ENCODE measurements around the gene FADS2.
A peak's percentile ranks its signal among the peaks of the same experiment; 100 is the strongest.

Gene FADS2

DNA sequence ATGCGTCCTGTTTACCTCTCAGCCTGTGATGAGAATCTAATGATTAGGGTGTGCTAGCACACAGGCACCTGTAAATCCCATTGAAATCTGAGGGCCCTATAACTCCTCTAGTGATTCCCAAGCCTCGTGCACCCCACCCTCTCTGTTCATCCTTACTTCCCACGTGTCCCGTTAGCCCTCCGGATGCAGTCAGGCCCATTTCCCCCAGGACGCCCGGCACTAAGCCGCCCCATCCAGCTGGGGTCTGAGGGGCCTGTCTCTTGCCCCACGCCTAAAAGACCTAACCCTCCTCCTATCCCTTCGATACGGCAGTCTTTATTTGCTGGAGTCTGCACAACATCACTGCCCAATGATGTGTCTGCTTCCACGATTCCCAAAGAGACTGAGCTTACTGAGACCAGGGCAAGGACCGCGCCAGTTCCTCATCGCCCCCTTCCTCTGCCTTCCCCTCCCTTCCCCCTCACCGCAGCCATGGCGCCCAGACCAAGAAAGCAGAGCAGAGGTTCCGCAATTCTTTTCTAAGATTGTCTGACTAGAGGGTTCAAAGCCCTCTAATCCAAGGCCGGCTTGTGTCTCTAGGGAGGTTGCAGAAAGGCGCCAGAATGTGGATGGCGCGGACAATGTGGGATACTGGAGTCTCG is 1.1 kb upstream of the FADS2 start:
- peak overlapping the region; percentile 94 for H3K4me3 ChIP-seq (replicated peaks; ENCODE audit: low read depth, low read length)
- TF ChIP-seq, protein P1, sequence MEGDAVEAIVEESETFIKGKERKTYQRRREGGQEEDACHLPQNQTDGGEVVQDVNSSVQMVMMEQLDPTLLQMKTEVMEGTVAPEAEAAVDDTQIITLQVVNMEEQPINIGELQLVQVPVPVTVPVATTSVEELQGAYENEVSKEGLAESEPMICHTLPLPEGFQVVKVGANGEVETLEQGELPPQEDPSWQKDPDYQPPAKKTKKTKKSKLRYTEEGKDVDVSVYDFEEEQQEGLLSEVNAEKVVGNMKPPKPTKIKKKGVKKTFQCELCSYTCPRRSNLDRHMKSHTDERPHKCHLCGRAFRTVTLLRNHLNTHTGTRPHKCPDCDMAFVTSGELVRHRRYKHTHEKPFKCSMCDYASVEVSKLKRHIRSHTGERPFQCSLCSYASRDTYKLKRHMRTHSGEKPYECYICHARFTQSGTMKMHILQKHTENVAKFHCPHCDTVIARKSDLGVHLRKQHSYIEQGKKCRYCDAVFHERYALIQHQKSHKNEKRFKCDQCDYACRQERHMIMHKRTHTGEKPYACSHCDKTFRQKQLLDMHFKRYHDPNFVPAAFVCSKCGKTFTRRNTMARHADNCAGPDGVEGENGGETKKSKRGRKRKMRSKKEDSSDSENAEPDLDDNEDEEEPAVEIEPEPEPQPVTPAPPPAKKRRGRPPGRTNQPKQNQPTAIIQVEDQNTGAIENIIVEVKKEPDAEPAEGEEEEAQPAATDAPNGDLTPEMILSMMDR (IDR thresholded peaks at IDR 0.05; ENCODE audit: low read length, missing control alignments), result no peak
- DNase-seq (ENCODE audit: low read depth), result no peak

DNA sequence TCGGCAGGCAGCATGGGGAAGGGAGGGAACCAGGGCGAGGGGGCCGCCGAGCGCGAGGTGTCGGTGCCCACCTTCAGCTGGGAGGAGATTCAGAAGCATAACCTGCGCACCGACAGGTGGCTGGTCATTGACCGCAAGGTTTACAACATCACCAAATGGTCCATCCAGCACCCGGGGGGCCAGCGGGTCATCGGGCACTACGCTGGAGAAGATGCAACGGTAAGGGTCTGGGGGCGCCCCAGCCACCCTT is 204 bp downstream of the FADS2 start:
- no peak for DNase-seq (ENCODE audit: low read depth)
- TF ChIP-seq, protein P1 (IDR thresholded peaks at IDR 0.05; ENCODE audit: low read length, missing control alignments), result no peak
- H3K4me3 ChIP-seq (replicated peaks; ENCODE audit: low read depth, low read length), result peak overlapping the region; percentile 94

DNA sequence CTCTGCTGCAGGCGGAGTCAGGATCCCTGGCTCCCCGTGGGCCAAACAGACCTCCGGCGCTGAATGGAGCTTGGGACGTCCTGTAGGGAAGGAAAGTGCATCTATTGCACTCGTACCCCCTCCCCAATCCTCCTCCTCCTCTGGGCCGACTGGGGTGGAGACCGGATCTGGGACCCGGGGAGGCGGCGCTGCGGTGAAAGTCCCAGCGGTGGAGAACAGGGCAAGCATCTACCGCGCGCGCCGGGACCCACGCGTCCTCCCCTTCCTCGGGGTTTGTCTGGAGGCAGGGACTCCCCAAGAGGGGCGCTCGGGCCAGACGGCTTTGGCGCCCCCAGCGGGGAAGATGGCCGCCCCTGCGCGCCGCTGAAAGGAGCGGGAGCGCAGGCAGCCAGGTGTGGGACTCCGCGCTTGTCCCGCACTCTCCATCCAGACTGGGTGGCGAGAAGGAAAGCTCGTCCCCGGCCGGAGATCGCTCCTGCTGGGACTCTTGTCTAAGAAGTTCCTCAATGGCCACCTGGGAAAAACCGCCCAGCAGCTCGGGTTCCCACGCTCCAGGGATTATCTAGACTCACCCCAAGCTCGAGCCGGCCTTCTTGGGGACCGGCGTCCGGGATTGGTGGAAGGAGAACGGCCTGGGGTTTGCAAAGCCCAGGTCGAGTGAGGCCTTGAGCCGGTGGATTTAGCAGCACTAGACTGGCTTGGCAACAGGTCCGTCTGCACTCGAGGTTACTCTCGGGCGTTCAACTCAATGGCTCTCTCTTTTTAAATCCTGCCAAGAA is 718 bp downstream of the FADS2 start:
- H3K4me3 ChIP-seq (replicated peaks; ENCODE audit: low read depth, low read length), result peak overlapping the region; percentile 94
- DNase-seq (ENCODE audit: low read depth), result peak; percentile 37
- TF ChIP-seq, protein P1 (IDR thresholded peaks at IDR 0.05; ENCODE audit: low read length, missing control alignments), result peak; percentile 30

DNA sequence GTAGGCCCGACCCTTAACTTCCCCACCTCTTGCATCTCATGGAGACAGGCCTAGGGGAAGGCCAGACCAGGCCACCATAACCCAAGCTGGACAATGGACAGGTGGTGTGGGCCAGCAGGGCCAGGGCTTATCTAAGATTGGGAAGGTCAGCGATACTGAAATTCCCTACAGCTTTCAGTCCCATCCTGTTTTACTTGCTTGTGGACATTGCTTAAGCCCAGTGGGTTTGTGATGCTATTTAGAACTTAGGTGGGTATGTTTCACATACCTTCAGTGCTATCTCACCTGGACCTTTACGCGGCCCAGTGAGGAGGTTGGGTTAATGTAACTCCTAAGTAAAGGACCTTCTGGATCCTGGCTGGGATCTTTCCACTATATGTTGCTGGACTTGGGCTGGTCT is 1.7 kb downstream of the FADS2 start:
- H3K4me3 ChIP-seq (replicated peaks; ENCODE audit: low read depth, low read length), result peak overlapping the region; percentile 94
- TF ChIP-seq, protein P1 (IDR thresholded peaks at IDR 0.05; ENCODE audit: low read length, missing control alignments), result no peak
- no peak for DNase-seq (ENCODE audit: low read depth)

DNA sequence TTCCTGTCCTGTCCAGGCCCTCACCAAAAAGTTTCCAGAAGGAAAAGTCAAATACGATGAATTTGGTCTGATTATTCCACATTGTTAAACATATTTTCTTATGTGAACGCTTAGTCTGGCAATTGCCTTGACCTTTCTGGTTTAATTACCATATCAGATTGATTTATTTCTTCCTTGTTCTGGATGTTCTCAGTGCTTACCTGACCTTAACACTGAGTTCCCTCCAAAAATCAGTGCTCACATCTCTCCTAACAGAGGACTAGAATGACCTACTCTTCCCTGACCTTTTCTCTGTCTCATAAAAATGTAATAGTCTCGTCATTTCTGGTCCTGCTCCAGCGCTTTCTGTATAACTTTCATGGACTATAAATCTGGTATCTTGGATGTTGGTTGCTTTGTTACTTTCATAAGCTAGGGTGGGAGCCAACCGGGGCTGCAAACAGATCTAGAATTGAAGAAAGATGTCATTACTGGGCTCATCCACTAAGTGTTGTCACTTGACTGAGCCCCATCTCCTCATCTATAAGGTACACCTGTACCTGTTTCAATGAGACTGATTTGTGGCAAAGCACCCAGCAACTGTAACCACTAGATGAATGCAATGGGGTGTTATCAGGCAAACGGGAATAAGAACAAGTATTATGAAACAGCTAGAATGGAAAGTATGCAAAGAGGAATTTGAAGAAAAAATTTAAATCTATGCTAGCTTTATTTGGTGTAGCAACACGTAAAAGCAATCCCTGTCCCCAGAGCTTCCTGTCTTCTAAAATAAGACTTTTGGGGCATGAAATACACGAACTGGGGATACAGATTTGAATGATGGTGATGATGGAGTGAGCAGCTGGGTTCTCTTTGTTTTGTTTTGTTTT is 2.4 kb downstream of the FADS2 start:
- peak overlapping the region; percentile 94 for H3K4me3 ChIP-seq (replicated peaks; ENCODE audit: low read depth, low read length)
- DNase-seq (ENCODE audit: low read depth), result peak; percentile 56
- TF ChIP-seq, protein P1 (IDR thresholded peaks at IDR 0.05; ENCODE audit: low read length, missing control alignments), result no peak

DNA sequence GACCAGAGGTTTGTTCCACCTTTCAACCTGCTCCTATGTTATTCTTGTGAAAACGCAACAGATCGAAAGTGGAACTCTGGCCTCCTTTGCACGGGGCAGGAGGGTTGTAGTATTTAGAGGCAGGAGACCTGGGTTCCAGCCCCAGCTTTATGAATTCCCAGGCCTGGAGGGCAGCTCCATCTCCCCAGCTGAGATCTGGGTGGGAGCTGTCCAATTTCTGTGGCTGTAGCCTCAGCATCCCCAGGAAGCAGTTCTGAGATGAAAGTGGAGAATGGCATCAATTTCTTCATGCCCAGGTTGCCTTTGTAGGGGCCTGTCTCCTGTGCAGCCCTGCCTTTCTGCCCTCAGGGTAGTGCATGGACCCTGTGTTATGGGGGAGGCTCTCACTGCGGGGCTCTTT is 4.1 kb downstream of the FADS2 start:
- TF ChIP-seq, protein P1 (IDR thresholded peaks at IDR 0.05; ENCODE audit: low read length, missing control alignments), result no peak
- no peak overlapping the region for H3K4me3 ChIP-seq (replicated peaks; ENCODE audit: low read depth, low read length)
- no peak for DNase-seq (ENCODE audit: low read depth)

All from fibroblast of pulmonary artery (primary cell).